Activated T-cell treated with anti-CD3 and anti-CD28 coated beads, Interleukin-2, amount 50 U/mL, for 4 hours (primary cell): ENCODE data around the gene GNG2. TPM values are rescaled to one million over a fixed set of nuclear protein-coding genes. Genes with fewer than 3 reads are reported as not detected.

Experiments
- ATAC-seq, 2 donors: fragments of 200-7000 bp; cut with Tn5 transposase; one replicate each; pipeline ENCODE4 v1.10.0; 2021
- DNase-seq: peaks from one replicate; pipeline ENCODE4 v3.0.0-alpha.2; 2020
- H3K27me3 Mint-ChIP-seq: one replicate; pipeline ENCODE4 v1.8.0; 2021; ENCODE audit warnings: low read depth, mixed read lengths
- H3K36me3 Mint-ChIP-seq: one replicate; pipeline ENCODE4 v1.8.0; 2022; ENCODE audit warnings: mixed read lengths; ENCODE audit not compliant: insufficient read depth
- H3K4me1 Mint-ChIP-seq: one replicate; pipeline ENCODE4 v1.8.0; 2021; ENCODE audit warnings: low read depth, mixed read lengths
- H3K4me3 Mint-ChIP-seq: one replicate; pipeline ENCODE4 v1.8.0; 2021; ENCODE audit warnings: mild to moderate bottlenecking, moderate library complexity, mixed read lengths
- H3K9me3 Mint-ChIP-seq: one replicate; pipeline ENCODE4 v1.8.0; 2021; ENCODE audit warnings: mixed read lengths
- total RNA-seq, 3 donors: library from RNA; stranded (reverse); gene quantifications; one replicate each; pipeline ENCODE4 v1.2.1, GENCODE V29; 2021

GNG2 gene
- total RNA-seq, 3 donors from 2014 or later: 28.4 to 47.3 (median 42.9) TPM

DNA sequence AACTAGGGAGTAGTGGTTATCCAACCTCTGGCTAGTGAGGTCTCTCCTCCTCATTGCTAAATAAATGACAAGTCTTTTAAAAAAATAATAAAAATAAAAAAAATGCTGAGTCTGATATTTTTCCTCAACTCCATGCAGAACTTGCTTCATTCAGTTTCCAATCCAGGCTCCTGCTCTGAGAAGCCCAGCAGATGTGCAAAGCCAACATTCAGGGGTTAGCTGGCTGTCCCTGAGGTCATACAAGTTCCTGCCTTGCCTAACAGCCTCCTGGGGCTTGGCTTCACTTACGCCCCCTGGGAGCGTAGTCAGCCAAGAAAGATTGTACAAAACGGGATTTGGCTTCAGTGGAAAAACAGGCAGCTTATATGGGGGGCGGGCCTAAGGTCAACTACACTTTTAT, 152.2 kb downstream of the GNG2 start:
- no peak overlapping the region for H3K4me3 Mint-ChIP-seq
- H3K4me1 Mint-ChIP-seq: no peaks in the 10 kb centered on the region
- ATAC-seq (no peak), DNase-seq (no peak)
- H3K36me3 Mint-ChIP-seq: peaks cover 27% of the 10 kb centered on the region
- peaks cover 2% of the 10 kb centered on the region for H3K27me3 Mint-ChIP-seq
- no peaks in the 10 kb centered on the region for H3K9me3 Mint-ChIP-seq

DNA sequence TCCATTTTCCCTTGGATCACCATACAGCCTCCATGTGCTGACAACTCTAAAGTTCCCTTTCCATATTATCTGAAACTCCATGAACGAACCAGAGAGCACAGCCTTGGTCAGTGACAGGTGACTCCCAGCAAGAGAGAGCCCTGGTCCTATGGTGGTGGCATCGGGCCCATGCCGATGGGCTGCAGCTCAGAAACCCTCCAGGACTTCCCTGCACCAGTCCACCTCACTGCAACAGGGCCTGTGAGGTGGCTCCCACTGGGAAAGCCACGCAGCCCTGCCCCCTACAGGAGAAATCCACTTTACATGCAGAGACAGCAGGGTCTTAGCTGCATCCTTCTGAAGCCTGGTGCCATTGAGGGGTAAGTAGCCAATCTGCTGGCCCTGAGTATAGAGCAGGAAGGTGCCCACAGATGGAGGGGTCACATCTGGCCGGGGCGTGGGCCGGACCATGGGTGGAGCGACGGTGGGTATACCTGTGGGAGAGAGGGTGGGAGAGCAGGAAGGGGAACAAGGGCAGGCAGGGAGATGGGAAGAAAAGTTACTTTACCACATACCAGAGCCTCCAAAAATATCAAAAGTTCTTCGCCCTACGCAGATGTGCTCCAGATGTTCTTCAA, 153.7 kb downstream of the GNG2 start:
- H3K27me3 Mint-ChIP-seq: peaks cover 2% of the 10 kb centered on the region
- DNase-seq (no peak), ATAC-seq (peak; percentile 33 to 46)
- no peaks in the 10 kb centered on the region for H3K9me3 Mint-ChIP-seq
- H3K4me3 Mint-ChIP-seq: no peak overlapping the region
- H3K36me3 Mint-ChIP-seq: peaks cover 15% of the 10 kb centered on the region
- no peaks in the 10 kb centered on the region for H3K4me1 Mint-ChIP-seq

DNA sequence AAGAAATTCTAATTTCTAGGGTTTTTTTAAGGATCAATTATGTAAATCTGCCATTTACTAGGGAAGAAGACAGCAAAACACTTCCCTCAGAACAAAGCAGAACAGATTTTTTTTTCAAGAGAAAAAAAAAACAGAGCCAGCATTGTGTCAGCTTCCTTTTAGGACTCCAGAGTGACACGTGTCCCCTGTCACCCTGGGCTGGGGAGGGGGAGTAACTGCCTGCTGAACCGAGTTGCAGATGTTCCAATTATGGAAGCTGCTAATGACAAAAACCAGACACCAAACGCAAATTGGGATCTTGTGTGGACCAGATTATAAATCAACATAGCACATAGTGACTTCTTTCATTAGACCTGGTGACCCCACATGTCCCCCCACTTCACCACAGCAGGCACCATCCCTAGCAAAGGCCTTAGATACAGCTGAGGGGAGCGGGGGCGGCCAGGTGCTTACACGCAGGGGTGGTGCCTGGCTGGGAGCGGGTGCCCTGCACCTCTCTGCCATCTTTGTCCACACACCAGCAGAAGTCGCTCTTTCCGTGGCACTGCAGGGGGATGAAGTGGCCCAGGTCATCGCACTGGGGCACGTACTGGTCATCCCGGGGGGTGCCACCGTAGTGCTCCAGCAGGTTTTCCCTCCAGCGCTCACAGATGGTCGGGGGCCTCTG, 154.3 kb downstream of the GNG2 start:
- peaks cover 2% of the 10 kb centered on the region for H3K27me3 Mint-ChIP-seq
- DNase-seq (no peak), ATAC-seq (no peak)
- H3K36me3 Mint-ChIP-seq: peaks cover 13% of the 10 kb centered on the region
- no peaks in the 10 kb centered on the region for H3K9me3 Mint-ChIP-seq
- H3K4me3 Mint-ChIP-seq: no peak overlapping the region
- peaks cover 1% of the 10 kb centered on the region for H3K4me1 Mint-ChIP-seq

DNA sequence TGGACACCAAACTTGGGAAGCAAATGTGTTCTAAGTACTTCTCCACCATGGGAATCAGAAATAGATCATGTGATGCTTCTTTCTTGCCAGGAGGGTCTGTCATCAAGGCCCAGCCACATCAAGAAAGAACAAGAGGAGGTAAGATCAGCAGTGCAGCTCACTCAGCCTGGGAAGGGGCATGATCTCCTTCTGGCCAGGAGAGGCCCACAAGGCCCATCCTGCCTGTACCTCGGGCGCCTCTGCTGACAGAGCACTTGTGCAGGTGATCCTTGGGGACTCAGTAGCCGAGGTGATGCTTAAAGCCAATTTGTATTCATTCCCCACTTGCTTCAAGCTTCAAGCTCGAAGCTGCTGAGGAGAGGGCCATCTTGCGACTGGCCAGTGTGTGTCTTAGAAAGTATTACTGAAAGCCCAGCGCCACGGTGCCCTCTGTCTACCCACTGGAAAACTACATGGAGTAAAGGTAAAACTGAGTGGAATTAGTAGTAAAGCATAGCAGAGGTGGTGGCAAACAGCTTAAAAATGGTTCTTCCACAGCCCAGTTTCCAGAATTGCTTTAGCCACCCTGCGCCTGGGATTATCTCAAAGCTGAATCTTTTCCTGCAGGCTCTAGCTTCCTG, 155.1 kb downstream of the GNG2 start:
- Mint-ChIP-seq H3K27me3 (peaks cover 2% of the 10 kb centered on the region), H3K4me3 (no peak overlapping the region), H3K9me3 (no peaks in the 10 kb centered on the region), H3K4me1 (peaks cover 8% of the 10 kb centered on the region), H3K36me3 (peaks cover 12% of the 10 kb centered on the region)
- ATAC-seq (no peak), DNase-seq (no peak)

DNA sequence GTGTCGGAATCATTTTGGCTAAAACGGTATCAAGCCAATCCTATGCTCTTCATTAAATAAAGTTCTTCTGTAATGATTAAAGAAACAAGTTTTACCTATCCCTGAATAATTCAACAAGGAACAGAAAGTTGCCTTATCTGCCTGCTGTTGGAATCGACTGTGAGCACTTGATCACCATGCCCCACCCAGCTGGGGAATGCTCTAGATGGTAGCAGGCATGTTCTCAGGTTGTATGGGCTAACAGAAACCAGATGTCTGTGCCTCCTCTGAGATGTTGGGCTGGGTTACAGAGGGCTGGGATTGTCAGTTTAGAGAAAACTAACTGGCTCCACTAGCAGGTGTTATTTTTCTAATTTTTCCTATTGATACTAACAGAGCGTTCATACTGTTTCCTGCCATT, 157.8 kb downstream of the GNG2 start:
- ATAC-seq (no peak), DNase-seq (no peak)
- H3K27me3 Mint-ChIP-seq: peaks cover 2% of the 10 kb centered on the region
- H3K4me3 Mint-ChIP-seq: no peak overlapping the region
- peaks cover 26% of the 10 kb centered on the region for H3K4me1 Mint-ChIP-seq
- no peaks in the 10 kb centered on the region for H3K36me3 Mint-ChIP-seq
- no peaks in the 10 kb centered on the region for H3K9me3 Mint-ChIP-seq

DNA sequence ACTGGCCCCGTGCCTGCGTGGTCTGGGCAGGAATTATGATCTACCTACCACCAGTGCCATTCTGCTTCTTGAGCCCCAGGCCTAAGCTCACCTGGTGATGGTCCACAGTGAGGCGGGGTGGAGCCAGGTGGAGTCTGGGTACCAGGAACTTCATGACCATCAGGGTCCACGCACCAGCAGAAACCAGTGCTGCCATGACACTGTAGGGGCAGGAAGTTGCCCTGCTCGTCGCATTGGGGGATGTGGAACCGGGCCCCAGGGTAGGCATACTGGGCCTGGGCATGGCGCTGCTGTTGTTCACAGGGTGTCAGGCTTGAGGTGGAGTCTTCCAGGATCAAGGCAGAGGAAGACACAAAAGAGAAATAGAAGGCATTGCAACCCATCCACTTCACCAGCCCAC, 158.6 kb downstream of the GNG2 start:
- ATAC-seq (no peak), DNase-seq (no peak)
- Mint-ChIP-seq H3K9me3 (no peaks in the 10 kb centered on the region), H3K27me3 (peaks cover 2% of the 10 kb centered on the region), H3K4me1 (peaks cover 26% of the 10 kb centered on the region), H3K36me3 (no peaks in the 10 kb centered on the region), H3K4me3 (no peak overlapping the region)

Other genes with a start within 250 kb of the GNG2 start
- 1 to 10 TPM; 2.2 to 4.8 (median 3.1) TPM for gene FRMD6, start 208.7 kb upstream of the GNG2 start, total RNA-seq
- gene RTRAF, start 128.9 kb downstream of the GNG2 start, total RNA-seq: 100 to 1,000 TPM; 252 to 270 (median 270) TPM
- under 1 TPM; 0.14 to 0.29 (median 0.20) TPM for gene NID2, start 208.4 kb downstream of the GNG2 start, total RNA-seq